ENCODE results near the gene HIVEP2.

HIVEP2 gene

GRCh38 chr6:142824426-142824825 lies 120.5 kb downstream of the HIVEP2 start:
- no peak overlapping the region for H3K4me2 ChIP-seq (ENCODE audit: low read length)
- no peak overlapping the region for H2AFZ ChIP-seq
- no peaks in the 10 kb centered on the region for H3K9me3 ChIP-seq (ENCODE audit: control insufficient read depth, low read length)
- peaks cover 30% of the 10 kb centered on the region for H3K79me2 ChIP-seq
- no peak overlapping the region for H3K27ac ChIP-seq
- H3K9ac ChIP-seq = no peak overlapping the region
- no peaks in the 10 kb centered on the region for H3K36me3 ChIP-seq (ENCODE audit: control insufficient read depth, insufficient read depth, low read length)
- H3K4me1 ChIP-seq = peaks cover 16% of the 10 kb centered on the region
- TF ChIP-seq, protein P1, sequence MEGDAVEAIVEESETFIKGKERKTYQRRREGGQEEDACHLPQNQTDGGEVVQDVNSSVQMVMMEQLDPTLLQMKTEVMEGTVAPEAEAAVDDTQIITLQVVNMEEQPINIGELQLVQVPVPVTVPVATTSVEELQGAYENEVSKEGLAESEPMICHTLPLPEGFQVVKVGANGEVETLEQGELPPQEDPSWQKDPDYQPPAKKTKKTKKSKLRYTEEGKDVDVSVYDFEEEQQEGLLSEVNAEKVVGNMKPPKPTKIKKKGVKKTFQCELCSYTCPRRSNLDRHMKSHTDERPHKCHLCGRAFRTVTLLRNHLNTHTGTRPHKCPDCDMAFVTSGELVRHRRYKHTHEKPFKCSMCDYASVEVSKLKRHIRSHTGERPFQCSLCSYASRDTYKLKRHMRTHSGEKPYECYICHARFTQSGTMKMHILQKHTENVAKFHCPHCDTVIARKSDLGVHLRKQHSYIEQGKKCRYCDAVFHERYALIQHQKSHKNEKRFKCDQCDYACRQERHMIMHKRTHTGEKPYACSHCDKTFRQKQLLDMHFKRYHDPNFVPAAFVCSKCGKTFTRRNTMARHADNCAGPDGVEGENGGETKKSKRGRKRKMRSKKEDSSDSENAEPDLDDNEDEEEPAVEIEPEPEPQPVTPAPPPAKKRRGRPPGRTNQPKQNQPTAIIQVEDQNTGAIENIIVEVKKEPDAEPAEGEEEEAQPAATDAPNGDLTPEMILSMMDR (IDR thresholded peaks at IDR 0.05) = no peak
- H3K27me3 ChIP-seq (ENCODE audit: control insufficient read depth, insufficient read depth, low read length) = no peaks in the 10 kb centered on the region
- no peak overlapping the region for H3K4me3 ChIP-seq (ENCODE audit: low read depth, low read length)

GRCh38 chr6:142823256-142823902 lies 121.6 kb downstream of the HIVEP2 start:
- no peak overlapping the region for H3K27ac ChIP-seq
- H3K27me3 ChIP-seq (ENCODE audit: control insufficient read depth, insufficient read depth, low read length) = no peaks in the 10 kb centered on the region
- H2AFZ ChIP-seq = no peak overlapping the region
- TF ChIP-seq, protein P1 (IDR thresholded peaks at IDR 0.05) = no peak
- peaks cover 24% of the 10 kb centered on the region for H3K79me2 ChIP-seq
- no peak overlapping the region for H3K4me2 ChIP-seq (ENCODE audit: low read length)
- no peak overlapping the region for H3K4me3 ChIP-seq (ENCODE audit: low read depth, low read length)
- H3K4me1 ChIP-seq = peaks cover 16% of the 10 kb centered on the region
- H3K9me3 ChIP-seq (ENCODE audit: control insufficient read depth, low read length) = no peaks in the 10 kb centered on the region
- H3K36me3 ChIP-seq (ENCODE audit: control insufficient read depth, insufficient read depth, low read length) = no peaks in the 10 kb centered on the region
- no peak overlapping the region for H3K9ac ChIP-seq

- H3K4me3 ChIP-seq (ENCODE audit: low read depth, low read length) = no peak overlapping the region
- no peak overlapping the region for H3K27ac ChIP-seq
- H3K9ac ChIP-seq = no peak overlapping the region
- no peaks in the 10 kb centered on the region for H3K27me3 ChIP-seq (ENCODE audit: control insufficient read depth, insufficient read depth, low read length)
- H3K4me1 ChIP-seq = peaks cover 16% of the 10 kb centered on the region
- no peaks in the 10 kb centered on the region for H3K9me3 ChIP-seq (ENCODE audit: control insufficient read depth, low read length)
- H3K79me2 ChIP-seq = peaks cover 26% of the 10 kb centered on the region
- H2AFZ ChIP-seq = no peak overlapping the region
- H3K36me3 ChIP-seq (ENCODE audit: control insufficient read depth, insufficient read depth, low read length) = no peaks in the 10 kb centered on the region
- no peak overlapping the region for H3K4me2 ChIP-seq (ENCODE audit: low read length)
- TF ChIP-seq, protein P1 (IDR thresholded peaks at IDR 0.05) = no peak
These were observed 122.1 kb downstream of the HIVEP2 start for GRCh38 chr6:142822842-142823241.

GRCh38 chr6:142822383-142822782 lies 122.6 kb downstream of the HIVEP2 start:
- H3K4me2 ChIP-seq (ENCODE audit: low read length) = no peak overlapping the region
- peaks cover 14% of the 10 kb centered on the region for H3K4me1 ChIP-seq

More at GRCh38 chr6:142822383-142822782, 122.6 kb downstream of the HIVEP2 start:
- H3K9ac ChIP-seq = no peak overlapping the region
- no peak overlapping the region for H3K27ac ChIP-seq
- H3K36me3 ChIP-seq (ENCODE audit: control insufficient read depth, insufficient read depth, low read length) = no peaks in the 10 kb centered on the region
- H3K27me3 ChIP-seq (ENCODE audit: control insufficient read depth, insufficient read depth, low read length) = no peaks in the 10 kb centered on the region
- TF ChIP-seq, protein P1 (IDR thresholded peaks at IDR 0.05) = no peak
- H2AFZ ChIP-seq = no peak overlapping the region
- H3K4me3 ChIP-seq (ENCODE audit: low read depth, low read length) = no peak overlapping the region
- peaks cover 26% of the 10 kb centered on the region for H3K79me2 ChIP-seq
- no peaks in the 10 kb centered on the region for H3K9me3 ChIP-seq (ENCODE audit: control insufficient read depth, low read length)

Data from parathyroid adenoma (tissue), 2 donors.